NCI-H2081 (cell line): ENCODE measurements around the gene ARHGEF38.
A peak's percentile ranks its signal among the peaks of the same experiment; 100 is the strongest.

Experiments
- DNase-seq, 2 experiments: peaks; one replicate each; lab custom pipeline; 2025; lab: John Stamatoyannopoulos, UW

The ARHGEF38 gene

DNA sequence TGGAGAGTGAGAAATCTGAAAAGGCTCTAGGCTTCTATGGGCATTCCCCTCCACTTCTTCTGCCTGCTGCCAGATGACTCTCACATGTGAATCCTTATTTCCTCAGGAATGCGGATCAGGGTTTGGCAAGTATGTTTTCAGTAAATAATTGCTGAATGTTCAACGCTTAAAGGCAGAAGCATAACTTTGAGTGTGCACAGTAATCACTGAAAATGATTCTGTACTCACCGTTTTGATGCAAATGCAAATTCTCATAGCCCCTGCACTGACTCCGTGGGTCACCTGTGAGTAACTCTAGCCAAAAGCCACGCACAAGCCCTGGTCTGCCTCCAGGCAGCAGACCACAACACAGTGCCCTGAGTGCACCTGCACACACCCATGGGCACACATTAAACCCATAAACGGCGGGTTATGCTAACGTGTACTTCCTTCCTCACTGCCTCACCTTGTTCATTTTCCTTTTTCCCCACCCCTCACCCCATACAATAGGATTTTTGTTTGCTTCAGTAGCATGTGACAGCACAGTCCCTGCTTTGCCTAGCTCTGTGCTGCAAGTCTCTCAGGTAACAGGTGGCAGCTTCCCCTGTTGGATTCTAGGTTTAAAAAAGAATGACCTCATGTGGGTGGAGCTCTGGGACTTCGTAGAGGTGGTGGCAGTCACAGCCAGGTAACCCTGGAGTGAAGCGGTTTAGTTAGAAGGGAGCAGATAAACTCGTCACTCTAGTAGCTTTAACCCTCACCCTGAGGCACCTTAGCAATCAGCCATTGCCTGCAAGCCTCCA lies at the start of gene ARHGEF38:
ARHGEF38 (plus strand) TSS at position 656 of the 782 bp plus-strand sequence. CDS start 146 bp downstream, outside the sequence.
- peak; percentile 76 to 90 for DNase-seq

GRCh38 chr4:105503484-105503883 lies 48.9 kb upstream of the ARHGEF38 start:
- DNase-seq, result no peak

DNA sequence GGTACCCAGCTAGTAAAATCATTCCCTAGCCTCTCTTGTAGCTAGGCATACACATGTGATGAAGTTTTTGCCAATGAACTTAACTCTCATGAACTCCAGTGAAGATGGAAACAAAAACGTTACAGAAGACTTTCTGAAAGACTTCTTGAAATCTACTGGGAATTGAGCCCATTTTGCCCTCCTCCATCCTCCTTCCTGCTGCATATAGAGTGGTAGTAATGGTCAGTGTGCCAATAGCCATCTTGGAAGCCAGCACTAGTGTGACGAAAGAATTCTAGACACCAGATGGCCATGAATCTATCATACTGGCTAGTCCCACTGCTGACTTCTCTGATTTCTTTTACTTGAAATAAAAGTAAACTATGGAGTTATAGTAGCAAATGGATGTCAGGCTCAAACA lies 47.7 kb upstream of the ARHGEF38 start:
- DNase-seq, result no peak

- DNase-seq, result no peak
Observed at GRCh38 chr4:105509291-105509690, 43.1 kb upstream of the ARHGEF38 start.

DNA sequence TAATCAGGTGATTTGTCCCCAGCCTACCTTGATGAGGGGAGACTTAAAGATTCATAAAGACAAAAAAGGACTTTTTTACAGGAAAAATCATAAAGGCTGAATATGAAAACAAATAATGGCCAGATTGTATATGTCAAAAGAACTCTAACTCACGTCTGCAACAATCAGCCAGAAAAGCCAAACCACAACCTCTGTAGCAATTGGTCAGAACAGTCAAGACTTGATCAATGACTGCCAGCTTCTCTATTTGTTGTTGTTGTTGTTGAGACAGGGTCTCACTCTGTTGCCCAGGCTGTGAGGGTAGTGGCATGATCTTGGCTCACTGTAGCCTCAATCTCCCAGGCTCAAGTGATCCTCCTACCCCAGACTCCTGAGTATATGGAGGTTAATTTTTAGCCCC lies 42.7 kb upstream of the ARHGEF38 start:
- DNase-seq, result no peak

DNA sequence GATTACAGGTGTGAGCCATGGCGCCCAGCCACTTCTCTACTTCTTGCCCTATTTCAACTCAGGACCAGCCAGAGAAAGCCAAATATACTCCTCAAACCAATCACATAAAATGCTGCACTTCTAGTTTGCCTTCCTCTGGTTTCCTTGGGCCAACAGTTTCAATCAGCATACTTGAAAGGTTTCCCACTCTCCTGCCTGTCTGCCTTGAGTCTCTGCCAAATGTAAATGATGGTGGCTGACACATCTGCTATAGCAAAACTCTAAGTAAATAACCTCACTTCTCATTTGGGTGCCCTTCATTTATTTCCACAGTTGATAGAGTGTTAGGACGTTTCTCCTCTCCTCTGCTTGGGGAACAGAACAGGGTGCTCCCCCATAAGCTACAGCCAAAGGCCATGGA lies 42.2 kb upstream of the ARHGEF38 start:
- DNase-seq, result no peak

DNA sequence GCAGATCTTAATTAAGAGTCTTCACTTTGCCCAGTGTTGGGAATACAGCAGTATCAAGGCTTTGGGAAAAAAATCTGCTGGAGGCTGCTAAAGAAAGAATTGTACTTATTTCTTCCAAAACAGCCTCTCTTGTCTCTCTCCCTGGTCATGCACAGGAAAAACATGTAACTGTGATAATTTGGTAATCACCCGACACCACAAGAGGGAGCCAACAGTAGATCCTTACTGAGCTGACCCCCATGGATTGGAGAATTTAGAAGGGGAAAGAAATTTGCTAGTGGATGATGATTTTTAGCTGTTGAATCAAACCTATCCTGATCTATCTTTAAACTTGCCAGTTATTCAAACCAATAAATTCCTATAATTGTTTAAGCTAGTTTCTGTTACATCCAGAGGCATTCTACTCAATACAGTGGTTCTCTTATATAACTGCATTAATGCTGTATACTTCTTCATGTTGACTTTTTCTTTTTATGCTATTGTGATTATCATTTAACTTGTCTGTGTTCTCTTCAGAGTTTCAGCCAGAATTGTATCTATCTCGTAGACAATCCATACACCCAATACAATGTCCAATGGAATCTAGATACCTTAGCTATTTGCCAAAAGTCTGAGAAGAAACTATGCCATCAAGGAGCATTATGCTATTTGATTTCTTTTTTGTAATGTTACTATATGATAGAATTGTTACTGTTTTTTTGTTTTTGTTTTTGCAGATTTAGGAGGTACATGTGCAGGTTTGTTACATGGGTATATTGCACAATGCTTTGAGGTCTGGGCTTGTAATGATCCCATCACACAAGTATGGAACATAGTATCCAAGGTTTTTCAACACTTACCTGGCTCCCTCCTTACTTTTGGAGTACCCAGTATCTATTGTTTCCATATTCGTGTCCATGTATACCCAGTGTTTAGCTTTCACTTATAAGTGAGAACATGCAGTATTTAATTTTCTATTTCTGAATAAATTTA lies 31.3 kb upstream of the ARHGEF38 start:
- DNase-seq, result peak; percentile 50 to 66

DNA sequence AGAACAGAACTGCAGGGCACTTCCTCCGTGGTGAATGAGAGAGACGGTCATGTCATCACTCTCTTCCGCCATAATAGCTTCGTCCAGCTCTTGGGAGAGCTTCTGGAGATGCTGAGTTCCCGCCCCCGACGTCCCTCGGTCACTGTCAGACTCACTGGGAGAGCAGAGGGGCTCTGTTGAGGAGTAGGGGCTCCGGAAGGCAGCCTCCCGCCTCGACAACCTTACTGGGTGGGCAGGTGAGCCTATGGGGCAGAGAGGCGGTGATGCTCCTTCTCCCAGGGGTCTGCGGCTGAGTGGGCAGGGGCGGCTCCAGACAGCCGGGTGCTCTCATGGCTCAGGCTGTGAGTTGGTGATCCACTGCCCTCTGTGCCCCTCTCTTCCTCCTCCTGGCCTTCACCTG lies 25.8 kb upstream of the ARHGEF38 start:
- no peak for DNase-seq

- DNase-seq, result no peak
Observed at GRCh38 chr4:105527081-105527480, 25.3 kb upstream of the ARHGEF38 start.

- no peak for DNase-seq
Observed at GRCh38 chr4:105536601-105537000, 15.8 kb upstream of the ARHGEF38 start.

- DNase-seq, result no peak
Observed at GRCh38 chr4:105541420-105541819, 11.0 kb upstream of the ARHGEF38 start.

DNA sequence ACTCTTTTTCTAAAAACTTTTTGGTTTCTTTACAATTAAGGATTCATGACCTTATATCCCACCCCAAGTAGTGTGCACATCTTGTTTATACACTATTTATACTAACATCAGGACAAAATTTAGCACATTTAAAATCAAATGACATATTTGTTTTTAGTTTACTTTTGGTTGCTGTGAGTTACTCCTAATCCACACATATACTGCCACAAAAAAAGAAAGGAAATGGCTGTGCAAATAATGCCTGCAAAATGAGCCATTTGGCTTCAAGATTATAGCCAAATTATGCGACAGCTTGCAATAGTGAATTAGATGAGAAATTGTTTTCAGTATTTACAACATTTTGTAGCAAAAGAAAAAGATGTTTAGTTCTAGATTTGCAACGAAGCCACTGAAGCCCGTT lies 10.4 kb upstream of the ARHGEF38 start:
- DNase-seq, result peak in 1 of 2 experiments; percentile 61

- no peak for DNase-seq
Observed at GRCh38 chr4:105543346-105543745, 9.1 kb upstream of the ARHGEF38 start.

- no peak for DNase-seq
Observed at GRCh38 chr4:105543881-105544280, 8.5 kb upstream of the ARHGEF38 start.

DNA sequence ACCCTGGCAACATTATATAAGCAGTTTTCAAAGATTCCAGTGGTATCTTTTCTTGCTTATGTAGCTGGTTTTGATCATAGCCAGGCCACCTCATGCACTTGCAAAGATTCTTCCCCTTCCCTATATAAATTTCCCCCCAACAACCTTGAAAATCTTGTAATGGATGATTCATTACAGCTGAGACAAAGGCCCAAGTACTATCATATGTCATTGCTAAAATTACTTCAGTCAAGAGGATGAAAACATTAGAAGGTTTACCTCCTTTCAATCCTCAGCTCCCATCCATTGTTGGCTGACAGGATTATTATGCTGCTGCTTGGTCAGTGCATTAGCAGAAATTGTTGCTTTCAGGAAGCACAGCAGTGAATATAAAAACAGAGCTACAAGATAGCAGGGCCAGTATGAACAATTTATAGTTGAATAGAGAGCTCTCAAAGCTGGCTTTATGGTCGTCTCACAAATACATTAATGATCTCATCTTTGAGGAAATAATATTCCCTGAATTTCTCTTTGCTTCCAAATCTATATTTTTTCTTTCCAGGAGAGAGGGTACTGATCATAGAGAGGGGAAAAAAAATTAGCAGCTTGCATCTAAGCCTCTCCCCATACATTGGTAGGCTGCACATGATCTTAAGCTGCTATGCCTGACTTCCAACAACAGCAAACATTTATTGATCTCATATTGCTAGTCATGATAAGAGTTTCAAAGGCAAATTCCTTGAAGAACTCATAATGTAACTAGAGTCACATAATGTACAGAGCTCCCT lies 7.7 kb upstream of the ARHGEF38 start:
- peak in 1 of 2 experiments; percentile 59 for DNase-seq

GRCh38 chr4:105546086-105546485 lies 6.3 kb upstream of the ARHGEF38 start:
- DNase-seq, result no peak

DNA sequence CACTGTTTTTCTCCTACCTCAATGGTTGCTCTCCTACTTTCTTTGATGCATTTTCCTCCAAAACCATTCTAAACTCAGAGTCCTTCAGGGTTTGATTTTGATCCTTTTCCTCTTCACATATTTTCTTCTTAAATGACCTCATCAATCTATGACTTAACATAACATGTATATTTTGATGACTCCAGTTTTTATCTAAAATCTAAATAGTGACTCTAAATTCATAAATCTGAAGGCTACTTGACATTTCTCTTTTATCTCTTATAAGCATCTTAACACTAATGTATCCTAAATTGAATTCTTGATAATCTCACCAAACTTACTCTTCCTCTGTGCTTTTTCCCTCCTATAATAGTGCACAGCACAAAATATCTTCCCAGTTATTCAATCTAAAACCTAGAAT lies 4.7 kb upstream of the ARHGEF38 start:
- DNase-seq, result no peak

DNA sequence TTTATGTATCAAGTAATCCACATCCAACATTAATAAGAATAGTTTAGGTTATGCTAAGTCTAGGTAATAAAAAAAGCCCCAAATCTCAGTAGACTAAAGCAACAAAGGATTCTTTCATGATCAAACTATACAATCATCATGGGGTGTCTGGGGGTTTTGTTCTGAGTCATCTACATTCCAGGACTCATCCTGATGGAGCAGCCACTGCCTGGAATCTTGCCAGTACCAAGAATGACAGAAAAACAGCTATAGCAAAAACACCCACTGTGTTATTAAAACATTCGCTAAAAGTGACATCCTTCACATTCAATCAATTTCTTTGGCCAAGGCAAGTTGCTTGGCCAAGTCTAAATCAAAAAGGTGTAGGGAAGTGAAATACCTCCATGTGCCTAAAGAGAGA lies 3.9 kb upstream of the ARHGEF38 start:
- DNase-seq, result no peak

GRCh38 chr4:105550641-105551040 lies 1.8 kb upstream of the ARHGEF38 start:
- DNase-seq, result no peak

GRCh38 chr4:105555409-105555808 lies 3.0 kb downstream of the ARHGEF38 start:
- DNase-seq, result no peak

DNA sequence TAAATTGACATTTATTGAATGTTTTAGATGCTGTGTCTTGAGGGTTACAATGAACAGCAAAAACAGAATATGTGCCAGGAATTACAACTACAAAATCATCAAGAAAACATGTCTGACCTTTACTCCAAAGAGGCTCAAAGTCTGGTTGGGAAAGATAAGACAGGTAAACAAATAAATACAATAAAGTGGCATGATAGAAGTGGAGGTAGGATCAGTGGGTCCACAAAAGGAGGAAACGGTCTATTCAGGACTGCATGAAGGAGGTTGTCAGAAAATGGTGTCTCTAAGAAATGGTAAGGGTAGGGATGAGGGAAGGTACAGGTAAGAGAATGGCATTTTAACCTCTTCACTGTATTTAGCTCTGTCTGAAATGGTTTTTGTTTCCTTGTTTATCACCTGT lies 3.8 kb downstream of the ARHGEF38 start:
- no peak for DNase-seq

DNA sequence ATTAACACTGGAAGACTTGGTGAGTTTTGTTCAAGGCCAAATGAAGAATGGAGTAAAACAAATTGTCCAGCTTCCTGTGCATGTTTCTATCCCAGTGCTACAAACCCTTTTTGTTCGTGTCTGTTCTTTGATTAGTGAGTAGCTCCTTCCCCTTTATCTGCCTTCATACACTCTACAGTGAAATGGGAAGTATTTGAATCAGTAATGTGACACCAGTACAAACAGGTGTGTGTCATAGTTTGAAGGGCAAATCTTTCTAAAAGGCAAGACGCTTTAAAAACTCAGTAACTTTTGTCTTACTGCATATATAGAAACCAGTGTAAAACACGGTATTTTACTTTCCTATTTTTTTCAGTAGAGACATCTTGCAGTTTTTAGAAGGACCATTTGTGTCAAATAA lies 5.9 kb downstream of the ARHGEF38 start:
- DNase-seq, result no peak
